Measurements from ENCODE around the gene ASPG.

The ASPG gene

DNA sequence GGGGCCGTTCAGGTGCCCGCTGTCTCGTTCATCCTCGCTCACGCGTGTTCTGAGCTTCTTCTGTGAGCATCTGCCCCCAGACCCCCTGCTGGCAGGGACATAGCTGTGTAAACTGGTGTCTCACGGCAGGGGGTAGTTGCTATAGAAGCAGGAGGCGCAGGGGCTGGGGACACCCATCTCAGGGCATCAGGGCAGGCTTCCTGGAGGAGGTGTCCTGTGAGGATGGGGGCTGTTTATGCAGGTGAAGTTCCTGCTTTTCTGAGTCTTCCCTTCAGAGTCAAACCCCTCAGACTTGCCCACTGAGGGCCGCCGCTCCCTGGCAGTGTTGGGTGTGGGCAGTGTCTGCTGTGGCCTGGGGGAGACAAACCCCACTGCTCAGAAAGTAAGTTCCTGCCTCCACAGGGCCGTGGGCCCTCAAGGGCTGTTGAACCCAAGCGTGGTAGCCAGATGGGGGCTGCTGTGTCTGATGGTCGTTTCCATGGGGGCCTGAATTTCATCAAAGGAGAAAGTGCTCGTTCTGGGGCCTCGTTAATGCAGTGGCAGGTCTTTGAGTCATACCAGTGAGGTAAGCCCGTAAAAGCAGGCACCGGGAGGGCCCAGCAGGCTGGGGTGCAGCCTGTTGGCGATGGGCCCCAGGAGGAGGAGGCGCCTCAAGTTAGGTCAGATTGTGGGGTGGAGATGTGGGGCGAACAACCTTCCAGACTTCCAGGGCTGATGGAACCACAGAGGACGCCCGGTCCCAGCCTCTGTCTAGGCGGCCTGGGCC lies 76.3 kb downstream of the ASPG start:
- TF ChIP-seq CTCF (conservative IDR thresholded peaks at IDR 0.05; ENCODE audit: low read length) = no peak
- DNase-seq (ENCODE audit: low read depth) = no peak
- H3K4me3 ChIP-seq (ENCODE audit: low read length) = no peak overlapping the region

GRCh38 chr14:104162495-104162894 lies 77.0 kb downstream of the ASPG start:
- no peak for TF ChIP-seq CTCF (conservative IDR thresholded peaks at IDR 0.05; ENCODE audit: low read length)
- H3K4me3 ChIP-seq (ENCODE audit: low read length) = no peak overlapping the region
- DNase-seq (ENCODE audit: low read depth) = no peak

- no peak for DNase-seq (ENCODE audit: low read depth)
- no peak overlapping the region for H3K4me3 ChIP-seq (ENCODE audit: low read length)
- TF ChIP-seq CTCF (conservative IDR thresholded peaks at IDR 0.05; ENCODE audit: low read length) = no peak
Measured at GRCh38 chr14:104163541-104163940, 78.0 kb downstream of the ASPG start.

GRCh38 chr14:104164041-104164440 lies 78.5 kb downstream of the ASPG start:
- H3K4me3 ChIP-seq (ENCODE audit: low read length) = no peak overlapping the region
- DNase-seq (ENCODE audit: low read depth) = no peak
- TF ChIP-seq CTCF (conservative IDR thresholded peaks at IDR 0.05; ENCODE audit: low read length) = no peak

- TF ChIP-seq CTCF (conservative IDR thresholded peaks at IDR 0.05; ENCODE audit: low read length) = no peak
- H3K4me3 ChIP-seq (ENCODE audit: low read length) = no peak overlapping the region
- DNase-seq (ENCODE audit: low read depth) = no peak
Measured at GRCh38 chr14:104164512-104164911, 79.0 kb downstream of the ASPG start.

Measured in AG10803 (cell line).